GM18505 (cell line): ENCODE measurements around the gene CA10.

ENCODE experiments used
- ATAC-seq: cut with Tn5 transposase; IDR thresholded peaks from one replicate; pipeline ENCODE4 v1.9.1; 2021; ENCODE audit not compliant: unreplicated experiment
- POLR2A ChIP-seq: IDR thresholded peaks from 4 replicates; pipeline ENCODE4 v1.6.1; 2011; ENCODE audit warnings: borderline replicate concordance; ENCODE audit not compliant: insufficient read depth, insufficient read length; ENCODE audit errors: extremely low read depth

CA10 gene

GRCh38 chr17:51699303-51699702 is 459.2 kb downstream of the CA10 start:
- ATAC-seq: no peak
- TF ChIP-seq POLR2A: no peak

GRCh38 chr17:51692917-51693316 is 465.6 kb downstream of the CA10 start:
- no peak for TF ChIP-seq POLR2A
- no peak for ATAC-seq

- ATAC-seq: no peak
- TF ChIP-seq POLR2A: no peak
Observed at GRCh38 chr17:51687887-51688286, 470.6 kb downstream of the CA10 start.

- ATAC-seq: no peak
- TF ChIP-seq POLR2A: no peak
Observed at GRCh38 chr17:51685287-51685909, 473.1 kb downstream of the CA10 start.

GRCh38 chr17:51684214-51684613 is 474.3 kb downstream of the CA10 start:
- ATAC-seq: no peak
- no peak for TF ChIP-seq POLR2A

GRCh38 chr17:51683291-51683690 is 475.2 kb downstream of the CA10 start:
- TF ChIP-seq POLR2A: no peak
- ATAC-seq: no peak

GRCh38 chr17:51682115-51682514 is 476.4 kb downstream of the CA10 start:
- no peak for TF ChIP-seq POLR2A

GRCh38 chr17:51677875-51678274 is 480.6 kb downstream of the CA10 start:
- ATAC-seq: no peak
- TF ChIP-seq POLR2A: no peak

More at GRCh38 chr17:51682115-51682514, 476.4 kb downstream of the CA10 start:
- no peak for ATAC-seq

GRCh38 chr17:51676691-51677487 is 481.6 kb downstream of the CA10 start:
- no peak for TF ChIP-seq POLR2A
- no peak for ATAC-seq

GRCh38 chr17:51674579-51675255 is 483.8 kb downstream of the CA10 start:
- no peak for TF ChIP-seq POLR2A
- ATAC-seq: no peak

- no peak for TF ChIP-seq POLR2A
- ATAC-seq: no peak
Observed at GRCh38 chr17:51673070-51673469, 485.4 kb downstream of the CA10 start.

- ATAC-seq: no peak
- TF ChIP-seq POLR2A: no peak
Observed at GRCh38 chr17:51672065-51672464, 486.4 kb downstream of the CA10 start.

- no peak for ATAC-seq
- no peak for TF ChIP-seq POLR2A
Observed at GRCh38 chr17:51670899-51671298, 487.6 kb downstream of the CA10 start.

GRCh38 chr17:51668963-51669246 is 489.6 kb downstream of the CA10 start:
- TF ChIP-seq POLR2A: no peak
- no peak for ATAC-seq
